Activated CD8-positive, alpha-beta T cell treated with anti-CD3 and anti-CD28 coated beads for 36 hours (primary cell): ENCODE data around the gene GPR160. TPM values are rescaled to one million over a fixed set of nuclear protein-coding genes. Genes with fewer than 3 reads are reported as not detected.

Source experiments
- ATAC-seq: fragments of 200-7000 bp; cut with Tn5 transposase; one replicate; pipeline ENCODE4 v1.10.0; 2021; ENCODE audit warnings: mild to moderate bottlenecking, moderate library complexity
- CTCF ChIA-PET: fragments of 350-600 bp; sonication (Branson Sonifier 250); formaldehyde crosslinking; loops from one replicate; lab custom pipeline; 2021; ENCODE audit warnings: antibody characterized with exemption; lab: Charles Lee
- POLR2A ChIA-PET: fragments of 350-600 bp; sonication (Branson Sonifier 250); formaldehyde crosslinking; loops from one replicate; lab custom pipeline; 2021; ENCODE audit warnings: antibody characterized with exemption; lab: Charles Lee
- DNase-seq: peaks from one replicate; pipeline ENCODE4 v3.0.0-alpha.2; 2020
- H3K27ac Mint-ChIP-seq: one replicate; pipeline ENCODE4 v1.8.0; 2021; ENCODE audit warnings: mild to moderate bottlenecking, mixed read lengths
- H3K27me3 Mint-ChIP-seq: one replicate; pipeline ENCODE4 v1.8.0; 2021; ENCODE audit warnings: mixed read lengths
- H3K36me3 Mint-ChIP-seq: one replicate; pipeline ENCODE4 v1.8.0; 2021; ENCODE audit warnings: low read depth, mixed read lengths
- H3K4me1 Mint-ChIP-seq: one replicate; pipeline ENCODE4 v1.8.0; 2021; ENCODE audit warnings: low read depth, mixed read lengths
- H3K4me3 Mint-ChIP-seq: one replicate; pipeline ENCODE4 v1.8.0; 2021; ENCODE audit warnings: mild to moderate bottlenecking, moderate library complexity, mixed read lengths
- H3K9me3 Mint-ChIP-seq: one replicate; pipeline ENCODE4 v1.8.0; 2021; ENCODE audit warnings: mixed read lengths
- intact Hi-C: fragments of 100-400 bp; cut with micrococcal nuclease; formaldehyde crosslinking; loops from one replicate; pipeline ENCODE4 v1.10.0; 2022
- total RNA-seq, 2 experiments: library from RNA; stranded (reverse); gene quantifications; one replicate each; pipeline ENCODE4 v1.2.3, GENCODE V29; 2021
- TF ChIP-seq, protein P1 (sequence below): fragments of 200-600 bp; IDR thresholded peaks from one replicate; pipeline ENCODE4 v1.8.0; 2022; ENCODE audit warnings: antibody characterized with exemption, mild to moderate bottlenecking

GPR160 gene
- total RNA-seq, 2 experiments from 2014 or later = 6.2 to 8.2 TPM

- ChIA-PET POLR2A (interaction anchor here (1.6 kb wide), 1 partner anchor 11 kb away, joined by 4 read pairs; no protein-coding TSS in a partner anchor), CTCF (interaction anchor here (0.7 to 1.4 kb wide), 2 partner anchors 8 to 184 kb away, joined by 3 to 5 read pairs; no protein-coding TSS in a partner anchor)
- DNase-seq (no peak), ATAC-seq (no peak)
- Mint-ChIP-seq H3K4me3 (no peak overlapping the region), H3K27ac (no peak overlapping the region), H3K27me3 (no peaks in the 10 kb centered on the region), H3K4me1 (peaks cover 13% of the 10 kb centered on the region), H3K9me3 (no peaks in the 10 kb centered on the region), H3K36me3 (no peaks in the 10 kb centered on the region)
- TF ChIP-seq, protein P1, sequence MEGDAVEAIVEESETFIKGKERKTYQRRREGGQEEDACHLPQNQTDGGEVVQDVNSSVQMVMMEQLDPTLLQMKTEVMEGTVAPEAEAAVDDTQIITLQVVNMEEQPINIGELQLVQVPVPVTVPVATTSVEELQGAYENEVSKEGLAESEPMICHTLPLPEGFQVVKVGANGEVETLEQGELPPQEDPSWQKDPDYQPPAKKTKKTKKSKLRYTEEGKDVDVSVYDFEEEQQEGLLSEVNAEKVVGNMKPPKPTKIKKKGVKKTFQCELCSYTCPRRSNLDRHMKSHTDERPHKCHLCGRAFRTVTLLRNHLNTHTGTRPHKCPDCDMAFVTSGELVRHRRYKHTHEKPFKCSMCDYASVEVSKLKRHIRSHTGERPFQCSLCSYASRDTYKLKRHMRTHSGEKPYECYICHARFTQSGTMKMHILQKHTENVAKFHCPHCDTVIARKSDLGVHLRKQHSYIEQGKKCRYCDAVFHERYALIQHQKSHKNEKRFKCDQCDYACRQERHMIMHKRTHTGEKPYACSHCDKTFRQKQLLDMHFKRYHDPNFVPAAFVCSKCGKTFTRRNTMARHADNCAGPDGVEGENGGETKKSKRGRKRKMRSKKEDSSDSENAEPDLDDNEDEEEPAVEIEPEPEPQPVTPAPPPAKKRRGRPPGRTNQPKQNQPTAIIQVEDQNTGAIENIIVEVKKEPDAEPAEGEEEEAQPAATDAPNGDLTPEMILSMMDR = no peak
- intact Hi-C loops = no loop called here
Measured at GRCh38 chr3:170046269-170047132, 8.7 kb downstream of the GPR160 start.

DNA sequence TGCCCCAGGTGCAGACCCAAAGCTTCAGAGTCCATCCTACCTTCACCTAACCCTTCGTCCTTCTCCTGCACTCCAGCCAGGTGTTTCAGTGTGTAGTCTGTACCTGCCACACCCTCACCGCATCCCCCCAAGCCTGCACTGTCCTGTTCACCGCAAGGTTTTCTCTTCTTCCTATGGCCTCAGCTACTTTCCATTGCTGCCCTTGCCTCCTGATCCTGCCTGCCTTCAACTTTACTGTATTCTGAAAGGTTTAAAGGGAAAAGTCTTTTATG lies 9.3 kb downstream of the GPR160 start:
- Mint-ChIP-seq H3K36me3 (no peaks in the 10 kb centered on the region), H3K4me1 (peaks cover 13% of the 10 kb centered on the region), H3K9me3 (no peaks in the 10 kb centered on the region), H3K4me3 (no peak overlapping the region), H3K27ac (no peak overlapping the region), H3K27me3 (no peaks in the 10 kb centered on the region)
- ChIA-PET POLR2A (no interaction called here), CTCF (interaction anchor here (0.7 kb wide), 1 partner anchor 184 kb away, joined by 3 read pairs; no protein-coding TSS in a partner anchor)
- DNase-seq (no peak), ATAC-seq (no peak)
- intact Hi-C loops = no loop called here
- TF ChIP-seq, protein P1 = no peak

GRCh38 chr3:170049146-170050000 lies 11.6 kb downstream of the GPR160 start:
- intact Hi-C loops = no loop called here
- no peak for DNase-seq
- Mint-ChIP-seq H3K4me3 (no peak overlapping the region), H3K36me3 (no peaks in the 10 kb centered on the region), H3K27ac (no peak overlapping the region), H3K27me3 (no peaks in the 10 kb centered on the region), H3K9me3 (no peaks in the 10 kb centered on the region), H3K4me1 (peaks cover 13% of the 10 kb centered on the region)
- ChIA-PET POLR2A (interaction anchor here (0.6 kb wide), 1 partner anchor 171 kb away, joined by 3 read pairs; no protein-coding TSS in a partner anchor), CTCF (no interaction called here)
- no peak for ATAC-seq
- TF ChIP-seq, protein P1 = no peak

GRCh38 chr3:170050753-170051152 lies 13.0 kb downstream of the GPR160 start:
- no peak overlapping the region for H3K4me3 Mint-ChIP-seq
- CTCF ChIA-PET = no interaction called here
- no peaks in the 10 kb centered on the region for H3K27me3 Mint-ChIP-seq
- TF ChIP-seq, protein P1 = no peak
- POLR2A ChIA-PET = no interaction called here
- no peak for ATAC-seq
- no peaks in the 10 kb centered on the region for H3K36me3 Mint-ChIP-seq
- intact Hi-C loops = loop anchor here (10.0 kb wide), 1 partner anchor 186 kb away; the partner anchor contains the start of gene LRRC31
- no peak for DNase-seq
- no peaks in the 10 kb centered on the region for H3K9me3 Mint-ChIP-seq
- H3K27ac Mint-ChIP-seq = no peak overlapping the region
- peaks cover 10% of the 10 kb centered on the region for H3K4me1 Mint-ChIP-seq
